HT1080 (cell line): Measurements from ENCODE around the gene HTR3A. TPM values are rescaled to one million over a fixed set of nuclear protein-coding genes. Genes with fewer than 3 reads are reported as not detected.
"Not testable (repeated sequence)": the region's sequence is repeated elsewhere in the genome, so short reads cannot be mapped to it uniquely, and the experiment has no call there.

Experiments
- DNase-seq: peaks from one replicate; pipeline ENCODE4 v3.0.0-alpha.2; 2015; ENCODE audit warnings: low read depth
- polyA plus RNA-seq, 2 experiments: library from polyadenylated mRNA; depleted of rRNA; stranded (reverse); fragments of >200 nt; gene quantifications; 2 replicates each; pipeline ENCODE4 v1.2.3, GENCODE V29; 2015
- total RNA-seq: library from RNA; depleted of rRNA; stranded (reverse); fragments of >200 nt; shearing (Covaris generic); gene quantifications from 2 replicates; pipeline ENCODE4 v1.2.3, GENCODE V29; 2014; rRNA removed

Gene HTR3A
- total RNA-seq: not detected in 2 replicates
- polyA plus RNA-seq (2015; cell fraction: cytosol; rRNA removed): not detected in 2 replicates
- polyA plus RNA-seq (2015; cell fraction: nucleus; rRNA removed): not detected in 2 replicates

- peak; percentile 48 for DNase-seq
These were observed at the start of gene HTR3A for GRCh38 chr11:113974741-113975470. HTR3A (plus strand) TSS chr11:113975108; CDS start chr11:113975326, 218 bp downstream.

- DNase-seq: peak; percentile 18
These were observed 48.4 kb upstream of the HTR3A start for GRCh38 chr11:113926273-113927197.

DNA sequence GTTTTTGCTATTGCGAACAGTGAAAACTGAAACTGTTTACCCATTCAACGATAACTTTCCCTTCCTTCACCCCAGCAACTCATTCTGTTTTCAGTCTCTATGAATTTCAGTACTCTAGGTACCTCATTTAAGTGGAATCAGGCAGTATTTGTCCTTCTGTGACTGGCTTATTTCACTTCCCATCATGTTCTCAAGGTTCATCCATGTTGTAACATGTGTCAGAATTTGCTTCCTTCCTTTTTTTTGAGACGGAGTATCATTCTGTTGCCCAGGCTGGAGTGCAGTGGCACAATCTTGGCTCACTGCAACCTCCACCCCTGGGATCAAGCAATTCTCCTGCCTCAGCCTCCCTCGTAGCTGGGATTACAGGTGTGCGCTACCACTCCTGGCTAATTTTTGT lies 46.6 kb upstream of the HTR3A start:
- no peak for DNase-seq

DNA sequence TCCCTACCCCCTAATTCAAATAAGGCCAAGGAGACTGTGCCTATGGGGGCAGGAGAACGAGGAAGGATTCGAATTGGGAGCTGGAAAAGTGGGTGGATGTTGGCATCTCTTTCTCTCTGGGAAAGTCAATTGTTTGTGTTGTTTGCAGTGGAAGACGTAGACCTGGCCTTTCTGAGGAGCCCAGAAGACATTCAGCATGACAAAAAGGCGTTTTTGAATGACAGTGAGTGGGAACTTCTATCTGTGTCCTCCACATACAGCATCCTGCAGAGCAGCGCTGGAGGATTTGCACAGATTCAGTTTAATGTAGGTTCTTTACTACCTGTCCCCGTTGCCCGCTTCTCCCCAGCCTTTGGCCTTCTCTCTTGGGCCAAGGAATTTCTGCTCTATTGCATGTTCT lies 42.1 kb upstream of the HTR3A start:
- DNase-seq: no peak

- DNase-seq: not testable (repeated sequence)
These were observed 40.7 kb upstream of the HTR3A start for GRCh38 chr11:113934193-113934592.

DNA sequence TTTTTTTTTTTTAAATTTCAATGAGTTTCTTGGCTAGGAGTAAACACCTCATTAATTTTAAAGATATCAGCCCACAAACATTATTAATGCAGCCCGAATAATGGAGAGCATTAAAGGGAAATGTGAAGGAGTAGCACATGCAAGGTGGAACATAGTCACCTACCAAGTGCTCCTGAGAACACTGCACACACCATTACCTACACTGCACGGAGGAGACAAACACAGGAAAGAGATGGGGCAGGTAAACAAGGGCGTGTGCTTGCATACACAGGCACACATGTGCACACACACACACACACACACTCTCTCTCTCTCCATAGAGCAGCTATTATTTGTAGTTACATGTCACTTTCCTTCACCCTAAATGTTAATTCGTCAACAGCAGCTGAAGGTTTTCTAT lies 40.1 kb upstream of the HTR3A start:
- DNase-seq: no peak

- DNase-seq: no peak
These were observed 39.0 kb upstream of the HTR3A start for GRCh38 chr11:113935858-113936257.

DNA sequence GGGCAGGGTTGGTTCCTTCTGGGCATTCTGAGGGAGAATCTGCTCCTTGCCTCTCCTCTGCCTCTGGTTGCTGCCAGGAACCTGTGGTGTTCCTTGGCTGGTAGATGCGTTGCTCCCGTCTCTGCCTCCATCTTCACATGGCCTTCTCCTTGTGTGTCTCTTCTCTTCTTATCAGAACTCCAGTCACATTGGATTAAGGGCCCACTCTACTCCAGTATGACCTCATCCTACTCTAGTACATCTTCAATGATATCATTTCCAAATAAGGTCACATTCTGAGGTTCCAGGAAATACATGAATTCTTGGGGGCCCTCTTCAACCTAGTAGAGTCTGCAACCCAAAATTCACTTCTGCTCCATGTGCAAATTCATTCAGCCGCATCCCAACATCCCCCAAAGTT lies 37.0 kb upstream of the HTR3A start:
- DNase-seq: no peak

- DNase-seq: no peak
These were observed 32.7 kb upstream of the HTR3A start for GRCh38 chr11:113942256-113942655.

GRCh38 chr11:113946162-113946561 lies 28.7 kb upstream of the HTR3A start:
- DNase-seq: not testable (repeated sequence)

DNA sequence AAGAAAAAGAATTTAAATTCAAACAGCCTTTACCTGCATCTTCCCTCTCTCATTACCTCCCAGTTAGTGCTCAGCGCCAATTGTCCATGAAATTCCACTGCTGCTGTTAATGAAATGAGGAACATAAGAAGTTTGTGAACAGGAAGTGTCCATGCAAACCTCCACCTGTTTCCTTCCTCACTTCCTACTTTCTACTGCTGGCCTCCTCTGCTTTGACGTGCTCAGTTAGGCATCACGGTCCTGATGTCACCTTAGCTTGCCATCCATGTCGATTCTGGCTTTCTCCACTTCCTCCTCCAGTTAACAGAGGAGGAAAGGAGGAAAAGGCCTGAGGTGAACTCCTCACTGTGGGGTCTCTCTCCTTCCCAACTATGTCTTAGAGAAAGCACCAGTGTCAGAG lies 26.9 kb upstream of the HTR3A start:
- no peak for DNase-seq

DNA sequence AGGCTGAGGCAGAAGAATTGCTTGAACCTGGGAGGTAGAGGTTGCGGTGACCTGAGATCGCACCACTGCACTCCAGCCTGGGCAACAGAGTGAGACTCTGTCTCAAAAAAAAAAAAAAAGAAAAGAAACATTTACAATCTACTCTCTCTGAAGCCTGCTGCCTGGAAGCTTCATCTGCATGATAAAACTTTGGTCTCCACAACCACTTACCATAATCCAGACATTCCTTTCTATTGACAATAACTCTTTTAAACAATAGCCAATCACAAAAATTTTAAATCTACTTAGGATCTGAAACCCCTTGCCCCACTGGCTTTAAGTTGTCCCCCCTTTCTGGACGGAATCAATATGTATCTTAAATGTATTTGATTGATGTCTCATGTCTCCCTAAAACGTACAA lies 25.0 kb upstream of the HTR3A start:
- DNase-seq: no peak

DNA sequence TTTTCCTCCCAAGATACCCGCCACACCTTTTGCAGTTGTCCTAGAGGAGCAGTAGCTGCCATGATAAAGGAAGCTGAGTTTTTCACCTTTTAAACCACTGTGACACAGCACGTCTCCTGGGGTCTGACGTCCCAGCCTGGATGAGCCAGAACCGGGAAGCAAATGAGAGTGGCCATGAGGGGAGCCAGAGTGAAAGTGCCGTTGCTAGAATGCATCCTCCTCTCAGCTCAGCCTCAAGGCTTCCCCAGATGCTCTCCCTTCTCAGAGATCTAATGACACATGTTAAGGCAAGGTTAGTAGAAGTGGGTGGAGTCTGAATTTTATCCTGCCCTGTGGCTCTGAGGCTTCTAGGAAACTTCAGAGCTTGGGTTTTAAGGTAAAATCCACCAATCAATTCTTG lies 23.4 kb upstream of the HTR3A start:
- DNase-seq: peak; percentile 7

DNA sequence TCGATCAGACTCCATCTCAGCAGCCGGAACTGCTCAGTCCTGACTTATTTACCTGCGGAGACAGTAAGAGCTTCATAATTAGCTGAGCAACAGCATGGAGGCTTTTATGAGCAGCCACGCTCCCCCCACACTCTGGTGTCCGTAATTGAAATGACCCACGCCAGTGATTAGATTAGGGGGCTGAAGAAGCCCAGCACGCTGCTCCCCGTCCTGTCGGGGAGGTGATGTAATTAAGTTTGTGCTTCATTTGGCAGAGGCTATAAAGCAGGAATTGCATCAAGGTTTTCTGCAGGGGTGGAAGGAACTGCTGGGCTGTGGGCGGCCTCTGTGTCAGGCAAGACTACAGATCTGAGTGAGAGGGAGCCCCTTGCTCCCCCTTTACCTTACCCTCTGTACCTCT lies 22.8 kb upstream of the HTR3A start:
- no peak for DNase-seq

DNA sequence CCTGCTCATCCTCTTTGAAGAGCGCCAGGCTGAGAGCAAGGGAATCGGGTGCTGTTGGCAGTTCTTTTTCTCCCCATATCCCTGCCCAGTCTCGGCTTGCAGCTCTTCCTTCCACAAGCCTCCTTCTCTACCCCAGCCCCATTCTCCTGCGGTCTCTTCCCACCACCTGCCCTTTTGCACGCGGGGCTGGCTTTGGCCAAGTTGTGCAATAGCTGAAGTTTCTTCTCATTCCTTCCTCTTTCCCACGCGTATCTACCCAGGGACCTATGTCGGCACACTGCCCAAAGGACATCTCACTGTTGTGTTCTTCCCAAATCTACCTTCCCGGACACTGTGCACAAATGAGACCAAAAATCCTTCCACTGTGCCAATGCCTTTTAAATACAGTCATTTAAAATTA lies 22.3 kb upstream of the HTR3A start:
- DNase-seq: no peak

- DNase-seq: no peak
These were observed 20.7 kb upstream of the HTR3A start for GRCh38 chr11:113954235-113954634.

DNA sequence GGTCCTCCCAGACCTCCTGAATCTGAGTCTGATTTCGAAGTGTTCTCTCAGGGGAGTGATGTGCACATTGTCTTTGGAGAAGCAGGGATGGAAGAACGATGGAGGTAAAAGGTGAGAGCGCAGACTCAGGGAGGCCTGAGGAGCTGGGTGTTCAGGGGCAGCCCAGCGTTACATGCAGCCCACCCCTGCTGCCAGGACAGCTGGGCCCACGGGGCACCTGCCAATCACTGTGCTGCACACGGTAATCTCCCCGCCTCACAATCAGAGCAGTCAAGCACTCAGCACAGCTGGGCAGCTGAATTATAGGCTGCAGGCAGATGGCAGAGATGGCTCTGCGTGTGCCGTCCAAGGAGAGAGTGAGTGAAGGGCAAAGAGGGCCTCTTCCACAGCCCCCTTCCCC lies 17.9 kb upstream of the HTR3A start:
- DNase-seq: no peak

DNA sequence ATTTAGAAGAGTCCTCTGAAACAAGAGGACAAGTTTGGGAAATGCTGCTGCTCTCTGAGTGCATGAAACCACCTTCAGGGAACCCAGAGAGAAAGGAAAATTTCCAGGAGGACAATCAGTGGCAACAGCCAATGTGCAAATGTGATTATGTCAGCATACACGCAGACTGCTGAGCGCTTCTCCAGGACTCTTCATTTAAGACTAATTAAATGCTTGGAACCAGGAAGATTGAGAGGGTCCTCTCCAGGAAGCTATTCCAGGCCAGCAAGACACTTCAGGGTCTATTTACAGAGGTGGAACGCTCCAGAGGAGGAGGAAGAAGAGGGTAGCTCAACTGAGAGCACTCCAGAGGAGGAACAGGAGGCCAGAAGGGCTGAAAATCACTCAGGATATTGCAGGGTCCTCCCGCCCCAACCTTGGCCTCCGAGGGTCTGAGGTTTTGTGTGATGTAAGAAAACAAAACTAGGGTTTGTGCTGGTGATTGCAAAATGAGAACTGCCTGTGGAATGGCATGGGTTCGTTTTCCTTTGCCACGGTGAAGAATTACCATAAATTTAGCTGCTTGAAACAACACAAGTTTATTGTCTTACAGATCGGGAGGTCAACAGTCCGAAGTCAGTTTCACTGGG lies 14.1 kb upstream of the HTR3A start:
- no peak for DNase-seq

DNA sequence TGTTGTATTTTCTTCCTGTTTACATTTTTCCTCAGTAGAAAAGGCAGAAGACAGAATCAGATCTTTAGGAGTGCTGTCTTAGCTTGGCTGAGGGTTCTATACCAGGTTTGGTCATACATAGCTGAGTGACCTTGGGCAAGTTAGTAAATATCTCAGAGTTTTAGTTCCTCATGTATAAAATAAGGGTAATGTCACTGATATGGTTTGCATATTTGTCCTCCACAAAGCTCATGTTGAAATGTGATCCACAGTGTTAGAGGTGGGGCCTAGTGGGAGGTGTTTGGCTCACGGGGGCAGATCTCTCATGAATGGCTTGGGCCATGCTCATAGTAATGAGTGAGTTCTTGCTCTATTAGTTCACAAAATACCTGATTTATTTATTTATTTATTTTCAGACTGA lies 7.5 kb upstream of the HTR3A start:
- no peak for DNase-seq

DNA sequence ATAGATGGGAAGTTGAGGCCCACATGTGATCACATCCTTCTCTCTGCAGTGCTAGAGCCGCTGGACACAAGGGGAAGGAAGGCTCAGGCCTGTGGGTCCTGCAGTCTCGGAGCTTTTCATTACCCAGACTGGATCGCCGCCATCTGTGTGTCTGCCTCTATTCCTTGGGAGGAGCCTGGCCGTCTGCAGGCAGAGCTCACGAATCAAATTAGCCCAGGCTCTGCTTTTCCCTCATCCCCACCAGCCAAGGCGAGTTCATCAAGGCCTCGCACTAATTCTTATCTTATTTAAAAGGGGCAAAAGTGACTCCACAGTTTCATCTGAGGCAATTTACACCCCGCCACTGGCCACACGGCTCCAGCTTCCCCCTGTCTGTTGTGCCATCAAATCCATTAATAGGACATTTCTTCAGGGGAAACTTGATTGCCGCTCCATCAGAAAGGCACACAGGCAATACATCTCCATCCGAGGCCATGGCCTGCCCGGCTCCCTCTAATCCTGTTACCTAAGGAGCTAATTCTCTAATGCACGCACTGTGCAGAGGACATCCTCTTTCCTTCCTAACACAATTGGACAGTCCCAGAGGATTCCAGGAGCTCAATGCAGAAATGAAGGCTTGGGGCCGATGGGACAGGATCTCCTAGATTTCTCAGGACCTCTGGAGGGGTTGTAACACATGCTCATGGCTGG lies 3.3 kb upstream of the HTR3A start:
- DNase-seq: no peak

GRCh38 chr11:113977071-113977490 lies 2.2 kb downstream of the HTR3A start:
- no peak for DNase-seq
